D721Med (cell line): Measurements from ENCODE around the gene PRCP.

Experiments
- DNase-seq: peaks from one replicate; pipeline ENCODE4 v3.0.0; 2011; ENCODE audit warnings: low spot score; ENCODE audit not compliant: insufficient read length
- FAIRE-seq: peaks from 2 replicates; lab custom pipeline; 2011; peaks lifted over from hg19 to GRCh38; lab: Jason Lieb, UNC
- CTCF ChIP-seq: IDR thresholded peaks from 2 replicates; pipeline ENCODE4 v1.5.1; 2012; ENCODE audit warnings: mild to moderate bottlenecking, control low read depth; ENCODE audit not compliant: insufficient read depth; ENCODE audit errors: missing control alignments

The PRCP gene

DNA sequence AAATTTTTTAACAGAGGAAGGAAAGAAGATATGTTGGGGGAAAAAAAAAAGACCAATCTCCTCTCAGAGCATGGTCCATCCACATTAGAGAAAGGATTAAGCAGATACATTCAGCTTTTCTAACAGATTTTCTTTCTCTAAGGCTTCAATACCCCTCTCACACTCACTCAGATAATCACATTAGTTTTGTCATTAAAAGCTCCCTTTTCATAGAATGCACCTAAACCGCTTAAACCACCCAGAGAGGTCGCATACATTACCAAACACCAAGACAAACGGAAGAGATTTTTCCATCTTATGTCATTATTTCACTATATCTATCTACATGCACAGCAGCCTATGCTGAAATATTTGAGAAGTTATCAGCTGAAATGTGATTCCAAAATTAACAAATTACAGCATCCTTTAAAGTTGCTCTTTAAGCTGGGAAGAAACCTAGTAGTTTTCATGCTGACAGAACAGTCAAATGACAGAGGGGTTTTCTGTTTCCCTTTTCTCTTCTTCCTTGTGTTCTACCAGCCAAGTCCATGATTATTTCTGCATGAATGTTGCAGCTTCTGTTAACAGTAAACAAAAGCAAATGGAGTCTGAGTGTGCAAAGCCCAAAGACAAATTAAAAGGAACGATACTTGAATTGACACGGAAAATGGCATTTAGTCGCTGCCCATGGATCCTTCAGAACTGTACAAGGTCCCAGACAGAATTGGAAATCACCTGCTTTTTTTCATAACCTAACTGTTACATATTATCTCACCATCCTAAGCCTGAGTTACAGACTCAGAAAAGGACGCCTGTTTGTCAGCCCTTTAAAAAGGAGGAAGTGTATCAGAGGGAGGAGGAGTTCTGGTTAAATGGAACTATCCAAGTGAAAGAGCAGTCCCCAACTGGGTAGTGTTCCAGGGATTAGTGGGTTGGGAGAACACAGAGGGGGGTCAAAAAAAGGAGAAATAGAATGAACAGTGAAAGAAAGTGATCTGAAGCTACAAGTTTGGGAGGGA, 54.6 kb downstream of the PRCP start:
- TF ChIP-seq CTCF = no peak
- DNase-seq (no peak), FAIRE-seq (peak; percentile 77)

- no peak for FAIRE-seq
- no peak for DNase-seq
- TF ChIP-seq CTCF = no peak
Measured at GRCh38 chr11:82843057-82843795, 57.0 kb downstream of the PRCP start.

DNA sequence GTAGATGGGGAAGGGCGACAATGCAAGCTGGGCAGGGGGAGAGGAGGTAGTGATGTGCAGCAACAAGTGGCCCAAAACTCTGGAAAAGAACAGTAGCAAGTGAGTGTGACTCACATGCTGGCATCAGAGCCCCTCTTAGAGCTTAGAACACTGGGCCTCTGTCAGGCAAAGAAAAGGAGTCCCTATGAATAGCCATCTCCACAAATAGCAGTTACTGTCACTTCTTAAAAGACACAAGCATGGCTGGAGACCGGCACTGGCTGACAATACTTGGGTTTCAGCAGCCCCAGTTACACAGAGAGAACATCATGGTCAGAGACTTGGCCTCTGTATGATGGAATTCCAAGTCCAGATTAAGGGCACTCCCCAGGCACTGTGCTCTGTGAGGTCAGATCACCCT, 58.2 kb downstream of the PRCP start:
- TF ChIP-seq CTCF = no peak
- FAIRE-seq (no peak), DNase-seq (no peak)

DNA sequence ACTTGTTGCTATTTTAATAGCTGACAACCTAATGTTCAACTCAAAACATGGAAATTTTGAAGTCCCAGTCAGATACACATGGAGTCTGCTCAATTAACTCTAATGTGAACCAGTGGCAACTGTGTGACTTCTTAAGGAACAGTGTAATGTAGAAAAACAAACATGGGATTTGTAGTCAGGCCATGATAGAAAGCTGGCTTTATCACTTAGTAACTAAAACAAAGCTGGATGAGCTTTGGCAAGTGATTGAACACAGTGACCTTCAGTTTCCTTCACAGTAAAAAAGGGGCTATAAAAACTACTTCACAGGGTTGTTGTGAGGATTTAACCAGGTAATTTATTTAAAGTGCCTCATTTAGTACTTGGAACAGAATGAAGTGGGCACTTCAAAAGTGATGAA, 62.6 kb downstream of the PRCP start:
- TF ChIP-seq CTCF = no peak
- DNase-seq (no peak), FAIRE-seq (no peak)

DNA sequence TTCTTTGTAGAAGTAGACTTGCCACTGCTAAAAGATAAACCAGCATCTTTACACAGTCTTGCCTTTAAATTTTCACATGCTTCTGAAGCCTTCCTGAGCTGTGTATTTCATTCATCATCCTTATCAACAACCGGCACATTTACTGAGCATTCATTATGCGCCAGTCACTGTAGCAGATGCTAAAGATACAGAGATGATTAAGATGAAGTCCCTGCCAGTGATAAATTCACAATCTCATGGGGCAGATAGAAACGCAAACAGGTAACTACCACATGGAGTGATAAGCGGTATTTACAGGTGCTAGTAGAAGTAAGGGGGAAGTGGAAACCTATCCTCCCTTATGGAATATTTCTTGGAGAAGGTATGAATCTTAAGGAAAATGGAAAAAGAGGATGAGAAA, 67.2 kb downstream of the PRCP start:
- no peak for TF ChIP-seq CTCF
- DNase-seq = no peak
- no peak for FAIRE-seq

- no peak for FAIRE-seq
- no peak for TF ChIP-seq CTCF
- DNase-seq = no peak
Measured at GRCh38 chr11:82831364-82831763, 68.9 kb downstream of the PRCP start.
